Astrocyte of the spinal cord (primary cell): Measurements from ENCODE around the gene PAMR1.
A peak's percentile ranks its signal among the peaks of the same experiment; 100 is the strongest.

Experiments
- DNase-seq: peaks from one replicate; pipeline ENCODE4 v3.0.0; 2011; ENCODE audit warnings: low read depth, low spot score
- H3K4me3 ChIP-seq: 2 replicates; pipeline ENCODE4 v1.5.1; 2011; ENCODE audit warnings: low read depth, mild to moderate bottlenecking, low read length, moderate library complexity
- in situ Hi-C: cut with HindIII; loops from 2 replicates; pipeline ENCODE4 v1.10.0; 2017; ENCODE audit warnings: low sequenced_read_pairs
- TF ChIP-seq, protein P1 (sequence below): IDR thresholded peaks from 2 replicates; pipeline ENCODE4 v1.5.1; 2012; ENCODE audit warnings: low read depth, mild to moderate bottlenecking, low read length, inconsistent platforms

The PAMR1 gene

DNA sequence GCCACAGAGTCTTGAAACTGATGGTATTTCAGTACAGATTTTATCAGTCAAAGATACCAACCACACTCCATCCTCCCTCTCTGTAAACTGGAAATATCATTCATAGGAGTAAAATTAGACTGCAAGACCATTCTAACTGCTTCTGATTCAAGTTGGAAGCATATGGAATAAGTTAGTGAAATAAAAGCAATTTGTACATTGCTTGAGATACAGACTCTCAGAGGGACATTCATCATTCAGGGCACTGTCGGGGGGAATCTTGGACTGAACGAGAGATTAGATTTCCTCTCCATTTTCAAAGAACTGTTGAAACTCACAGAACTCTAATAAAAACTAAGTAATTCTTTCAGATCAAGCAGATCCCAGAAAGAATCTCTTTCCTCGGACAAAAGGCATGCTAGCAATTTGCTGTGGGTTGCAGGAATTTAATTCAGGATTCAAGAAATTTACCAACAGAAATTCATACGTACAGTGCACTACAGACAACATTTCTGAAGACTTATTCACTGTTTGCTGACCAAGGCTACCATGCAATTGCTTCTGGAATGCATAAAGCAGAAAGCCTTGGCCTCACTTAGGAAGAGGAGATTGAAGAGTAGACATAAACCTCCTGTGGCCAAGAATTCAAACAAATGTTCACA lies 34.1 kb downstream of the PAMR1 start:
- TF ChIP-seq, protein P1, sequence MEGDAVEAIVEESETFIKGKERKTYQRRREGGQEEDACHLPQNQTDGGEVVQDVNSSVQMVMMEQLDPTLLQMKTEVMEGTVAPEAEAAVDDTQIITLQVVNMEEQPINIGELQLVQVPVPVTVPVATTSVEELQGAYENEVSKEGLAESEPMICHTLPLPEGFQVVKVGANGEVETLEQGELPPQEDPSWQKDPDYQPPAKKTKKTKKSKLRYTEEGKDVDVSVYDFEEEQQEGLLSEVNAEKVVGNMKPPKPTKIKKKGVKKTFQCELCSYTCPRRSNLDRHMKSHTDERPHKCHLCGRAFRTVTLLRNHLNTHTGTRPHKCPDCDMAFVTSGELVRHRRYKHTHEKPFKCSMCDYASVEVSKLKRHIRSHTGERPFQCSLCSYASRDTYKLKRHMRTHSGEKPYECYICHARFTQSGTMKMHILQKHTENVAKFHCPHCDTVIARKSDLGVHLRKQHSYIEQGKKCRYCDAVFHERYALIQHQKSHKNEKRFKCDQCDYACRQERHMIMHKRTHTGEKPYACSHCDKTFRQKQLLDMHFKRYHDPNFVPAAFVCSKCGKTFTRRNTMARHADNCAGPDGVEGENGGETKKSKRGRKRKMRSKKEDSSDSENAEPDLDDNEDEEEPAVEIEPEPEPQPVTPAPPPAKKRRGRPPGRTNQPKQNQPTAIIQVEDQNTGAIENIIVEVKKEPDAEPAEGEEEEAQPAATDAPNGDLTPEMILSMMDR, result no peak
- peak; percentile 92 for DNase-seq
- H3K4me3 ChIP-seq, result no peak overlapping the region
- in situ Hi-C loops, result no loop called here

DNA sequence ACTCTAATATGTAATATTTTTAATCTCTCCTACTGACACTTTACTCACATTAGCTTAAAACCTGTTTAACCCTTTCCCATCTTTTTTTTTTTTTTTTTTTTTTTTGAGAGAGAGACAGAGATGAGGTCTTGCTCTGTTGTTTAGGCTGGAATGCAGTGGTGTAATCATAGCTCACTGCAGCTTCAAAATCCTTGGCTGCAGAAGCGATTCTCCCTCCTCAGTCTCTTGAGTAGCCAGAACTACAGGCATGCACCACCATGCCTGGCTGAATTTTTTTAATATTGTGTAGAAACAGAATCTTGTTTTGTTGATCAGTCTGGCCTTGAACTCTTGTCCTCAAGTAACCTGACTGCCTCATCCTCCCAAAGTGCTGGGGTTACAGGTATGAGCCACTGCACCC lies 37.3 kb downstream of the PAMR1 start:
- no peak for DNase-seq
- in situ Hi-C loops, result no loop called here
- TF ChIP-seq, protein P1, result no peak
- H3K4me3 ChIP-seq, result no peak overlapping the region

DNA sequence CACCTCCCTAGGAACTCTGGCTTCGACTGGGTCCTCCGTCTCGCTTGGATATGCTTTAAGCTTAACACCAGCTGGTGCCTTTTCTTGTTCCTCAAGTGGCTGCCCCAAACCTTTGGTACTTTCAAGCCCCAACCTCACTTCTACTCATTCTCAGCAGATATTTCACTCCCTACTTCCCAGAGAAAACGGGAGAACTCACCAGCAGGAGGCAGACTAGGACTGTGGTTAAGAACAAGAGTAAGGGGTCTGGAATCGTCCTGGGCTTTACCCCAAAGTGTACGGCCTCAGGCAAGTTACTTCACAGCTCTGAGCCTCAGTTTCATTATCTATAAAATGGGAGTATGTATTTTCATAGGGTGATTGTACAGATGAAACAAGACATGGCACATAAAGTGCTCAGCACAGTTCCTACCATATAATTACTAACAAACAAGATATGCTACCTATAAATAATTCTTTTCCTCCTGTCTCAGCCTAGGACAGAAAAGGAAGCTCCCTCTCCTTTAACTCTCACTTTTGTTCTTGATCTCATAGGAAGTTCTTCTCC lies 37.8 kb downstream of the PAMR1 start:
- TF ChIP-seq, protein P1, result peak; percentile 69
- in situ Hi-C loops, result no loop called here

DNA sequence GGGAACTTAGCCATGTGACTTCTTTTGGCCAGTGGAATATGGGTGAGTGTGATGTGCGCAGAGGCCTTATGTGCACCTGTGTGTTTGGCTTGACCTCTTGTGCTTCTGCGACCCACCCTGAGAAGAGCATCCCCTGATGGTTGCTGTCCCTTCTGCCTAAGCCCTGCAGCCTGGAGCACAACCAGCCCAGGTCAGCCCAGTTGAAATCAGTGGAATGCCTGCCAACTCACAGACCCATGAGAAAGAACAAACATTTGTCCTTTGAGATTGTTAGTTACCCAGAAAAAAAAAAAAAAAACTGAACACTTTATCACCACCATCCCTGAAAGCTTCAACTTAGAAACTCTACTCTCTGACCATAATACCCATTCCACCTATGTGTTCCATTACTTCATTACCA lies 38.5 kb downstream of the PAMR1 start:
- TF ChIP-seq, protein P1, result no peak
- in situ Hi-C loops, result no loop called here
- no peak for DNase-seq
- H3K4me3 ChIP-seq, result no peak overlapping the region

More for the DNA sequence above, 37.8 kb downstream of the PAMR1 start:
- H3K4me3 ChIP-seq, result no peak overlapping the region
- peak; percentile 69 for DNase-seq

DNA sequence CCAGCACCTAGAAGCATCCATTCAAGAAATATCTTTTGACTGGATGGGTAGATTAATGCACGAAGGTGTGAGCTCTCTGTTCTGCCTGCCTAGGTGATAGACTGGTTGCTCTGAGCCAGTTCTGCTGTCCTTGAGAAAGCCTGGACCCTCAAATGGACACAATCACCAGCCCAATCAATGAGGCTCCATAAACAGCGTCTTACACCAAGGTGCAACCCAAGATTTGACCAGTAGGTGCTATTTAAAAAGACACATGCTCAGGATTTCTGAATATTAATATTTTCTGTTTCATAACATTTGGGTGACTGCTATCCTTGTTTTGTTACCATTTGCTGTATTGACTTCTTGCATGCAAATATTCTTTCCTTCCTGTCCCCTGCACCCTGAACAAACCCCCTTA lies 39.0 kb downstream of the PAMR1 start:
- no peak overlapping the region for H3K4me3 ChIP-seq
- TF ChIP-seq, protein P1, result peak; percentile 11
- no peak for DNase-seq
- in situ Hi-C loops, result no loop called here

DNA sequence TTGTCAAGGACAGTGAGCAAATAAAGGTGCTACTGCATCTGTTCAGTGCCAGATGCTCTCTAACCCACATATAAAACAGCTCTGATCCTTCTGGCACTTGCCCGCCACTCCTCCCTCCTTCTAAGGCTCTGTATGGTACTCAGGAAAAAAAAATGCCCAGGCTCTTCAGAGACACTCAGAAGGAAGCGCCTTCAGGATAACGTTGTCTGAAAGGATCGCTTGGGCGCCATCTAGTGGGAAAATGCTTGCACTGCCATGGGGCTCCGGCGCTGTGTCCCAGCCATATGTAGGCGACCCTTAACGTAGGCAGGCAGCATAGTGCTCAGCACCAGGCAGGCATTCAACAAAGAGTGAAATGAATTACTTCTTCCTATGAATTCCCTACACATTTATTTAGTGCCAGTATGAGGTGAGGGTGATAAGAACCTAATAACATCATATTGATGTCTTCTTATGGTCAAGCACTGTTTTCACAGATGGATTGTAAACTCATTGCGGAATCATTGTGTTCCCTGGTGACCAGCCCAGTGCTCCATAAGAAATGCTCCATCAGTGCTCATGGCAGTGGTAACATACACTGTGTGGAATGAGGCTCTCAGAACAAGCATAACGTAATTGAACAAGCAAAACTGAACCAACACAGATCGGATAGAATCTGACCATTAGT lies 39.6 kb downstream of the PAMR1 start:
- in situ Hi-C loops, result no loop called here
- TF ChIP-seq, protein P1, result peak; percentile 91
- DNase-seq, result peak; percentile 80
- H3K4me3 ChIP-seq, result no peak overlapping the region
